Globus pallidus (tissue), 1 donor: ENCODE measurements around the gene OGDHL.
"Not testable (repeated sequence)": the region's sequence is repeated elsewhere in the genome, so short reads cannot be mapped to it uniquely, and the experiment has no call there.

Experiments
- DNase-seq: peaks from one replicate; pipeline ENCODE4 v3.0.0-alpha.2; 2015; ENCODE audit warnings: low spot score

Gene OGDHL

GRCh38 chr10:49756031-49756430 lies 6.1 kb downstream of the OGDHL start:
- no peak for DNase-seq

- not testable (repeated sequence) for DNase-seq
Observed at GRCh38 chr10:49754951-49755350, 7.2 kb downstream of the OGDHL start.

- no peak for DNase-seq
Observed at GRCh38 chr10:49752584-49752983, 9.5 kb downstream of the OGDHL start.

- no peak for DNase-seq
Observed at GRCh38 chr10:49751636-49752510, 10.2 kb downstream of the OGDHL start.

- no peak for DNase-seq
Observed at GRCh38 chr10:49751216-49751615, 10.9 kb downstream of the OGDHL start.

GRCh38 chr10:49750546-49750945 lies 11.6 kb downstream of the OGDHL start:
- DNase-seq = no peak

- no peak for DNase-seq
Observed at GRCh38 chr10:49749556-49750491, 12.3 kb downstream of the OGDHL start.

GRCh38 chr10:49749144-49749543 lies 13.0 kb downstream of the OGDHL start:
- DNase-seq = no peak

GRCh38 chr10:49748006-49748405 lies 14.1 kb downstream of the OGDHL start:
- DNase-seq = no peak

GRCh38 chr10:49747303-49747646 lies 14.8 kb downstream of the OGDHL start:
- no peak for DNase-seq

- no peak for DNase-seq
Observed at GRCh38 chr10:49746626-49747302, 15.4 kb downstream of the OGDHL start.

- no peak for DNase-seq
Observed at GRCh38 chr10:49745756-49746155, 16.4 kb downstream of the OGDHL start.

GRCh38 chr10:49744924-49745605 lies 17.1 kb downstream of the OGDHL start:
- no peak for DNase-seq

GRCh38 chr10:49744091-49744685 lies 17.9 kb downstream of the OGDHL start:
- no peak for DNase-seq

GRCh38 chr10:49743464-49744075 lies 18.6 kb downstream of the OGDHL start:
- no peak for DNase-seq

- no peak for DNase-seq
Observed at GRCh38 chr10:49742683-49743463, 19.2 kb downstream of the OGDHL start.

- DNase-seq = no peak
Observed at GRCh38 chr10:49741108-49741995, 20.8 kb downstream of the OGDHL start.

- DNase-seq = no peak
Observed at GRCh38 chr10:49740346-49741107, 21.6 kb downstream of the OGDHL start.
